Stimulated activated naive CD4-positive, alpha-beta T cell treated with Interleukin-2 at 50 U/mL for 16 hours (primary cell): Measurements from ENCODE around the gene CNKSR3.
"Not testable (repeated sequence)": the region's sequence is repeated elsewhere in the genome, so short reads cannot be mapped to it uniquely, and the experiment has no call there.

Source experiments
- DNase-seq: peaks from one replicate; lab custom pipeline; 2025; lab: John Stamatoyannopoulos, UW

The CNKSR3 gene

DNA sequence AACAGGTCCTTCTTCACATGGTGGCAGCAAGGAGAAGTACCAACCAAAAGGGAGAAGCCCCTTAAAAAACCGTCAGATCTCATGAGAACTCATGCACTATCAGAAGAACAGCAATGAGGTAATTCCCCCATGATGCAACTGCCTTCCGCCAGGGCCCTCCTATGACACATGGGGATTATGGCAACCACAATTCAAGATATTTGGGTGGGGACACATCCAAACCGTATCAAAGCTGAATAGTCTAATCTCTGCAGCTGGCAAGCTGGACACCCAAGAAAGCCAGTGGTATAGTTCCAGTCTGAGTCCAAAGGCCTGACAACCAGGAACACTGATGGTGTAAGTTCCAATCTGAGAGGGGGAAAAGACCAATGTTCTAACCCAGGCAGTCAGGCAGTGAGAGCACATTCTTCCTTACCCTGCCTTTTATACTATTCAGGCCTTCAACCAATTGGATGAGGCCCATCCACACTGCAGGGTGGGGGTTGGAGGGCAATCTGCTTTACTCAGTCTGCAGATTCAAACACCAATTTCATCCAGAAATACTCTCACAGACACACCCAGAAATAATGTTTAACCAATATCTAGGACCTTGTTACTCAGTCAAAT, 17.9 kb upstream of the CNKSR3 start:
- DNase-seq, result no peak

DNA sequence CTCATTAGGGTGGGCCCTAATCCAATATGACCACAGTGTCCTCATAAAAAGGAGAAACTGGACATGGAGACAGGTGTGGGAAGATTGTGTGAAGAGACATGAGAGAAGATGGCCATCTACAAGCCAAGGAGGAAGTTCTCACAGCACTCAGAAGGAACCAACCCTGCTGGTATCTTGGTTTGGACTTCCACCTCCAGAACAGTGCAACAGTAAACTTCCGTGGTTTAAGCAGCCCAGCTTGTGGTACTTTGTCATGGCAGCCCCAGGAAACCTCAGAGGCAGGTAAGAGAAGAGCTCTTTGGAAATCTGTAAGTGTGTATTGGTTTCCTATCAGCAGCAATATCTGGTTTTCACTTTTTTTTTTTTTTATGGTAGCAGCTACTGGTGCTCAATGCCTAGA, 16.5 kb upstream of the CNKSR3 start:
- DNase-seq, result no peak

DNA sequence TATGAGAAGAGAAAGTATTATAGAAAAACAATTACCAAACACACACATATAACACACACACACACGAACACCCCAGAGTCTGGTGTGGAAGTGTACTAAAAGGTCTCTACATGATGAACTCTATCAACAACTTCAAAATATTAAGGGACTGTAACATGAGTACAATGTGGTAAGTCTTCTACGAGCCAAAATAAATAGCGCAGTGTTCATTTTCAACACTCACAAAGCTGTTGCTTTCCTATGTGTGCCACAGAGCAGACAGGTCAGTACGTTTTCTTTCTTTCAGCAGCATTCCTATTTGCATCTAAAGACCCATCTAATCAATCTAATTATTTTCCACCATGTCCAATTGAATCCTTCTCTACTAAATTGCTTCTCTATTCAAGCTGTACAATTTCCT, 12.1 kb upstream of the CNKSR3 start:
- DNase-seq, result no peak

DNA sequence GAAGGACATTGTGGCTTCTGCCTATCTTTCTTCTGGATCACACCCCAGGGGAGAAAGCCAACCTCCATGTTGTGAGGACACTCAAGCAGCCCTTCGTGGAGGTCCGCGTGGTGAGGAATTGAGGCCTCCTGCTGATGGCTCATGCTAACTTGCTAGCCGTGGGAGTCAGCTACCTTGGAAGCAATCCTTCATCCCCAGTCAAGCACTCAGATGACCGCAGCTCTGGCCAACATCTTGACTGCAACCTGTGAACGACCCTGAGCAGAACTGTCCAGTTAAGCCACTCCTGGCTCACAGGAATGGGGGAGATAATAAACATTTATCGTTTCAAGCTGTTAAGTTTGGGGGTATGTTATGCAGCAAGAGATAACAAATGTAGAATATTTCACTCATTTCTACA, 10.9 kb upstream of the CNKSR3 start:
- no peak for DNase-seq

DNA sequence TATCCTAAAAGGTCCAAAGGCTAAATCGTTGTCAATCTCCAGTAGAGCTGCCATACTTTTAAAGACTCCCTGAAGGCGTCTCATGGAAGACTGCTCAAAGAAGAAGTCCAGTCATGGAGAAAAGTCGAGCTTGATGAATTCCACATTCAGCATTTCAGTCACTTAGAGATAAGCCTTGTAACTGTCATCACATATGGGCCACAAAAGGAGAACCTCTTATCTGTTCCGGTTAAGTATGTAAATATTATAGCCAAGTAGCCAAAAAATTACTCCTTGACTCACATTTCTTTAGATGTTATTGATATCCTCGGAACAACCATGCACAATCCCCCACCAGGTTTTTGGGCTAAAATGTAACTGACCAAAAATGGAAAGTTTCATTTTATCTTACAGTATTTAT, 9.8 kb upstream of the CNKSR3 start:
- DNase-seq, result no peak

DNA sequence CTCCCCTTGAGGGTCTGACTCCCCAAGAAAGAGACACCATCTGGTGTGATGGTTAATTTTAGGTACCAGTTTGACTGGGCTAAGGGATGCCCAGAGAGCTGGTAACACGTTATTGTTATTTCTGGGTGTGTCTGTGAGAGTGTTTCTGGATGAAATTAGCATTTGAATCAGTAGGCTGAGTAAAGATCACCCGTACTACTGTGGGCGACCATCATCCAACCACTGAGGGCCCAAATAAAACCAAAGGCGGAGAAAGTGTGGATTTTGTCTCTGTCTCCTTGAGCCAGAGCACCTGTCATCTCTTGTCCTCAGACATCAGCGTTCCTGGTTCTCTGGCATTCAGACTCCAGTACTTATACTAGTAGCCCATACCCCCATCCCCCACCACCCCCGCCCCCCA, 7.9 kb upstream of the CNKSR3 start:
- DNase-seq, result no peak

DNA sequence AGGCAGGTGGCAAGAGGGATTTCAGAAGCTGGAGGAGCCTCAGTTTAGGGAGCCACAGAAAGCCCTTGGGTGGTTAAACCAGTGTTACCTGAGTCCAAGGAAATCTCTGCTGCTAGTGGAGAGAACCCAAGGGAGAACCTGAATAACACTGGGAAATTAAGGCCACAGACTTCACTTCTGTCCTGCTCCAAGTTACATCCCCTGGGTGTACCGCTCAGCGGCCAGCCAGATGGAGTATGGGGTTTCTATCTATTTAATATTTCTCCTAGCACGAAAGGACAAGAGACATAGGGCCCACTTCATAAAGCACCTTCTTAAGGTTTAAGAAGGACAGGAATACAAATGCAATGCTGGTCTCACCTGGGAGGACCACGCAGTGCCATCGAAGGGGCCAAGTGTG, 5.8 kb upstream of the CNKSR3 start:
- no peak for DNase-seq

DNA sequence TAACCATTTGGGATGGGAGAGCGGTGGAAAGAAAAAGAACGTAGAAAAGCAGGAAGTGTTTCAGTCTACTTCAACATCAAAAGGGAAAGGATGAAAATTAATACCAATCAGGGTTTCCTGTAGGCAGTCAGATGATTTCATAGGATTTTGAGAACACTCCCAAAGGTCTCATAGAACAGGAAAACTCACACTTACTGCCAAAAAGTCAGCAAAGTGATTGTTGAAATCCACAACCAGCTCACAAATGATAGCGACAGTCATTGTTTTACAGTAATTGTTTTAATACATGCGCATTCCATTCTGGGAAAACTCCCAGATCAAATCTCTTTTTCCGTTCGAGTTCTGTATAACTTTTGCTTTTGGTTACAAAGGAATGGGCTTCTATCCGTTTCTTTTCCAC, 5.3 kb upstream of the CNKSR3 start:
- DNase-seq, result no peak

DNA sequence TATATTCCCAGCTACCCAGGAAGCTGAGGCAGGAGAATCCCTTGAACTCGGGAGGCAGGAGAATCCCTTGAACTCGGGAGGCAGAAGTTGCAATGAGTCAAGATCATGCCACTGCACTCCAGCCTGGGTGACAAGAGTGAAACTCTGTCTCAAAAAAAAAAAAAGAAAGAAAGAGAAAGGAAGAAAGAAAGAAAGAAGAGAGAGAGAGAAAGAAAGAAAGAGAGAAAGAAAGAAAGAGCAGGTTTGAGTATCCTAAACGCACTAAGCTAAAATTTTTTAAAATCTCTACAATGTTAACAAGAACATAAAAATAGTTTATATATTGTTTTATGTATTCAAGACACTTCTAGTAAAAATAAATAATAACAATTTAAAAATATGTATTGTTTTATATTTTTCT, 4.6 kb upstream of the CNKSR3 start:
- DNase-seq, result not testable (repeated sequence)

DNA sequence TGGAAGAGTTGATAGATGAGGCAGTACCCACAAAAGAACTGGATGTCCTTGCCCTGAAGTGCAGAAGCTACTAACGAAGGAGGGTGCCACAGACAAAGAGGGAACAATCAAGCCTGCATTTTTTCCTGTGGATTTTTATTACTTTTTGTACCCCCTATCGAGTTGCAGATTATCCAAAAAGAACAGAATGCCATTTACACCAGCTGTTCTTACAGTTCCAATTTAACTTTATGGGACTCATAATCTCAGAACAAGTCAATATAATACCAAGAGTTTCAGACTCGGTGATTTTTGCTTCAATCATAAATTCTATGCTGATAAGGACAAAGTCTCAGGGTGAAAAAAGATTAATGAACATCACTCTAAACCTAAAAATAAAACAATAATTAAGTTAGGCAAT, 4.0 kb upstream of the CNKSR3 start:
- DNase-seq, result no peak

DNA sequence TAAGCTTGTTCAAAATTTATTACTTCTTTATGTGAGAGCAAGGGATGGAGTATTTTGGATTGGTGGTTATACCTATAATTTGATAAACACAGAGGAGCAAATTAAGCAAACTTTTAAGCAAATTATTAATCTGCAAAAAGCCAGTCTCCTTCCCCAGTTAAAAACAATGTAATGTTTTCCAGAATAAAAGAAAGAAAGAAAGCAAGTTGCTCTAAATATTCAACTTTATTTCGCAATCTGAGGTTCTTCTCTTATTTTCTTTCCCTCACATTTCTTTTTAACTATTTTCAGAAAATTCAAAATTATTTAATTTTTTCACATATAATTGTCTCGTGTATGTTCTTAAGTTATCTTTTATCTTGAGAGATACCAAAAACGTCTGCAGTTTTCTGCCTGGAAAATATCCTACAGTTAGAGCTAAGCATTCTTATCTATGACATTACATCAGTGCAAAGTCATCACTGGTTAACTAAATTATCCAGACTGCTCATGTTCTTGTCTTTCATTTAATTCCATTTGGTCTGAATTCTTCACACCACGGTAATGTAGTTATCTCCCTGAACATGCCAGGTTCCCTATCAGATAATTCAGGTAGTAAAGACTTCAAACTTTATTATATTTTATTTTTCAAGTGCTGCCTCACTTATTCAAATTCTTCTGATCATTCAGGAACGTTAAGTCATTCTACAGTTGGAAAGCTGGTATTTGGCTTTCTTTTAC, 3.3 kb upstream of the CNKSR3 start:
- DNase-seq, result no peak

DNA sequence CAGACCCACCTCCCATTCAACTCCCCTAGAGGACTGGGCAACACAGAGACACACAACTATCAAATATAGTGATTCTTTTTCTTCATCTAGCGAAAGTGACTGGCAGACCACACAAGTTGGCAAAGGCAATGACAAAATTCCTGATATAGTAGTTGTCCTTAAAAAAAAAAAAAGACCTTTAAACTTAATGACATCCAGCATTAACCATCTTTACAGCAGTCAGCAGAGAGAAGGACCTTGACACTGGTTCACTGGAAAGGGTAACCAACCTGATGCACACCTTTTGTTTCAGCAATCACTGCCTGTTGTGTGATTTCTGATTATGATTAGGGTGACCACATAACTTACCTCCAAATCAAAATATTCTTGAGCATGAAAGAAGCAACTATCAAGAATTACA, 1.7 kb upstream of the CNKSR3 start:
- DNase-seq, result no peak

DNA sequence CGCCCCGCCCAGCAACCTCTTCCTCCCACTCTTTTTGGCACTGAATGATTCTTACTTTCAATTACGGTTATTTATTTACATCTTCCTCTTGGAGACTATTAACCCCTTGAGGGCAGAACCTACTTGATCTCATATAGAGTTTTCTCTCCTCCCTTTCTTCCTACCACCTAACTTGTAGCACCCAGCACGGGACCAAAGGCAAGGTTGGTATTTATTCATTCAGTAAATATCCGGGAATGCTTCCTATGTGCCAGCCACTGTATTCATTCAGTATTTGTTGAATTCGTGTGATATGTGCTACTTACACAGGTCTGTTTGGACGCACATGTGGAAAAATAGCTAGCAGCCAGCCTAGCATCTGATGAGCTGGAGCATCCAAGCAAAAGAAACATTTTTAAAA, 1.3 kb upstream of the CNKSR3 start:
- DNase-seq, result no peak

DNA sequence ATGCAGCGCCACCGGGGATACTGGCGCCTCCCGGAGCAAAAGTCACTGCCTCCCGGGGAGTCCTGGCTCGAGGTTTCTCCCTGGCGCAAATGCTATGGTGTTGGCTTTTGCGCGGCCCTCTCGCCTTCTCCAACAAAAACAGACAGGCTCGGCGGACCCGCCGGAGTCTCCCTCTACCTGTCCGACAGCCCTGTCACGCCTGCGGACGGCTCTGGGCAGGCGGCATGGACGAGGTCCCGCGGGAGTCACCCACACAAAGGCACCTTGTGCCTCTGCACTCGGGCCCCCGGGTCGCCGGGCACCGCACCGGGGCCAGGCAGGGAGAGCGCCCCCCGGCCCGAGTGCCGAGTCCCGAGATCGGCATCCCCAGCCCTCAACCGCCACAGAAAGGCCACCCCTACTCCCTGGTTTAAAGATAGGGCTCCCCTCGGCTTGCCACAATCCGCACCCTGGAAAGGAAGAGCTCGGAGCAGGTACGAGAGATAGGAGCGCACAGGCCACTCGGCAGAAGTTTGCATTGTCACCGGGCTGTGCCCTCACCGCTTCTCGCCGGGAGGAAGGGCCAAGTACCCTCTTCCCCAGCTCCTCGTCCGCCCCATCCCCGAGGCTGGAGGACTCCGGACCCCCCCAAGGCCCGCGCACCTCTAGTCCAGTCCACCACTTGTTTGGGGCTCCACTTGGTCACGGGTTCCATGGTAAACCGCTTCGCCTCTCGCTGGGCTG, 903 bp downstream of the CNKSR3 start:
- DNase-seq, result no peak

DNA sequence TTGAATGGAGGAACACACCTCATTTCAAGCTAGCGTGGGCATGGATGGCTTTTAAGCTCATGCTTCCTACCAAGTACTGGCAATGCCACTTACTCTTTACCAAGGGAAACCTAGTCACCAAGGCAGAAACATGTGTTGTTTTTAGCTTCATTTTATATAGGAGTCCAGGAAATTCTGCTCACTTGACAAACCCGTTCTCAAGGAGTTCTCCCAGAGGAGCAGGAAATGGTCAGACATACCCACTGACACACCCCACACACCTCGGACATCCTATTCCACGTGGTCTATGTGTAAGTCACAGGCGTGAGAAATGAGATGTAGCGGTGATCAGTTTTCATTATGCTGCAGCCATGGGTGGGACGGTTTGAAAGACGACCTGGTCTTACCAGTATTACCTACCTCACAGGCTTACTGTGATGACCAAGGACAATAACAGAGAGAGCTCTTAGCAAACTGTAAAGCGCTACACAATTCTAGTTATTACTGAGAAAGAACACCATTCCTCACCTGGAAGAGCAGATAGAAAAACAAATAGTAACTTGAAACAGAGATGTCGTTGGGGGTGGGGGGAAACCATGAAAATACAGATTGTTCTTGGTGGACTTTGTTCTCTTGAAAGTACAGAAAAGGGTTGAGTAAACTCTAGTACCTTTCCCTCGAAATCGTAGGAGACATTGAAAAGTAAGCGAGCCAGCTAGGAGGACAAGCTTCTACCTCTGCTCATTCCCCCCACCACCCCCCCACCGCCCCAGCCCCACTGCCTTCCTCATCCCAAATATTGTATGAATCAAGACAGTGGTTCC, 1.7 kb downstream of the CNKSR3 start:
- no peak for DNase-seq

DNA sequence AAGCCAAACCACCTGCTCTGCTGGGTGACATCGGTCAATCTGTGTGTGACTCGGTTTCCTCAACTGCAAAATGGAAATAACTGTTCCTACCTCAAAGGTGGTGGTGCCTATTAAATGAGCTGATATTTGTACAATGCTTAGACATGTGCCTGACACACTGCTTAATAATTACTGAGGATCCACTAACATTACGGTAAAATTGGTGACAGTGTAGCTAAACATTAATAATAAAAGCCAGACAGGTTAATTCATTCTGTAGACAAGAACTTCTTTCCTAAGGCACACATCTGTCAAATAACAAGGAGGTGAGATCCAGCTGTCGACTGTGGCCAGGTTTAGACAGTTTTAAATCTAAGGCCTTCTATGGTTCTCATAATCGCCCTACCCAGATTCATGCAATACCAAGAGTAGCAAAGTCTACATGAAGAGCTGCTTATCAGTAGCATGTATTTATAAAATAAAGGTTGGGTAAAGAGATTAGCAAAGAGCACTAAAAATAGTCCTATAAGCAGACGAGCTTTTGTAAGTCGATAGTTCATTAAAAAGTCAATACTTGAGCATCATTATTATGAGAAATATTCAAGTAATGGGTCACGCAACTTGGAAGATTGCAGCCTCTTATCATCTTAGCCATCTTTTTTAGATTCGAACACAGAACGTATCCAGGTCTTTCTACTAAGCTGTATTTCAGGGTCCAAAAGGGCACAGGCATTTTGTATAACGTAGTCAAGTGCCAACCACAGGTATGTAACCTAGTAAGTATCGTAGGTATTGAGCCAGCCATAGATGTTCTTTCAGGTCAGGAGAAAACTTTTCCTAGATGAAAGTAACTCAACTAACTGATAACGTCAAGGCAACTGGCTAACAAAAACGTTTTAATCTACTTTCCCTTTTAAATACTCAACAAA, 3.2 kb downstream of the CNKSR3 start:
- DNase-seq, result no peak

DNA sequence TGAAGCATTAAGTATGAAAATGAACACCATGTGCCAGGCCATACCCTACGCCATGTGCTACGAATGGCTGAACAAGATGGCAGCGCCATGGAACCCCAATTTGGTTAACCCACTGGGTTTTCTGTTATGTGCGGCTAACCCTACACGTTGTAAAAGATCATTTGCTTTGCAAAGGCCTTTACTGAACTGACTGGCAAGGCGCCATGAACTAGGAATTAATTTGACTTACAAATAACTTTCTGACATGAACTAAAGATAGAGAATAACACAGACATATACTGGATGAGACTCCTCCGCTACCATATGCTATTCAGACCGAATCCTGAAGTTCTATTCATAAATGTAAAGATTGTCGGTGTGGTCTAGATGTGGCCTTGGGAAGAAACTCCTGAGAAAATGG, 3.9 kb downstream of the CNKSR3 start:
- DNase-seq, result no peak

DNA sequence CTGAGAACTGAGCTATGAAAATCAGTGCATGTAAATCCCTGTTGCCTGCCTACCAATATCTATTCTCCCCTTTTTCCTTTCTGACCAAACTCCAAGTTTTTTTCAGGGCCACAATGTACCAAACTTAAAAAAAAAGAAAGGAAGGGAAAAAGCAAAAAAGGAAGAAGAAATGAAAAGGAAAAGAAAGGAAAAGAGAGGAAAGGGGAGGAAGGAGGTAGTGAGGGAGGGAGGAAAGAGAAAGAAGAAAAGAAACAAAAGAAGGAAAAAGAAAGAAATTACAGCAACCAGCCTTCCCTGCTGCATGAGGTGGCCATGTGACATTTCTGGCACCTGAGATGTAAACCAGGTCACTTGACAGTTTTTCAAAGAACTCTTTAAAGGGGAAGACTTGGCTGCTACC, 4.4 kb downstream of the CNKSR3 start:
- DNase-seq, result no peak

DNA sequence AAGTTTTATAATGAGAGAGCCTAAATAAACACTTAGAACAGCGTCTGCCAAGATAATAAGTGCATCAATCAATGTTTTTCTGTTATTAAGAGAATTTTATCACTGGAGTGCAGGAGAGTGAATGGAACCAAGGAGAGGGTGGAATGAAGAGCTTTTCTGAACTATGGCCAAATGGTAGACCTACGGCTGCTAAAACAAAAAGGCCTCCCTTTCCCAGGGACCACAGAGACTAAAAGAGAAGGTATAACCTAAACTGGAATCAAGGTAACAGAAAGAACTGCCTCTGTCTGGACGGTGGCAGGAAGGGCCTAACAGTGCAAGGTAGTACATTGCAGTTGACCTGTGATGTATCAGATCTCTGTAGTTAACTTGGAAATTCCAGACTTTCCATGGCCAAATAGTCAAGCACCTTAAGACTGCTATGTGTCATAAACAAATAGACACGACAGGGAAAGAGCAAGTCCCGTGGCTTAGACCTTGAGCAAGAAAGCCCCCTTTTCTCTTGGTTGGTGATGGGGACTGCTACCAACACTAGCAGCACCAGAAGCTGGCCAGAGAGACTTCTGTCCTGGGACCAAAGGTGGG, 5.5 kb downstream of the CNKSR3 start:
- DNase-seq, result no peak

DNA sequence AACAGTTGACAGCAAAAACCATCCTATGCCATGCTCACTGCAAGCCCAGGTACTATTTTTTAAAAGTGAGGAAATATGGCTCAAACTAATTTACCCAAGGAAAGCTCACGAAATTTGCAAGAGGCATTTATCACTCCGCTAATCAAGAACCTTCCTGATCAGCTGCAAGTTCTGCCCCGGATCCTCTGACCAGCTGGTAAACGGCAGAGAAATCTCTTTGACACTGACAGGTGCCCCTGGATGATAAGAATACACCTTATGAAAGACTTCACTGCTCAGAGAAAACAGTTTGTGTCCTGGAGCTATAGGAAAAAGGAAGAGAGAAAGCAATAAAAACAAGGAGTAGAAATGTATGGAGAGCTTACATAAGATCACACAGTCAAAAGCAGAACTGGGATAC, 6.4 kb downstream of the CNKSR3 start:
- no peak for DNase-seq

DNA sequence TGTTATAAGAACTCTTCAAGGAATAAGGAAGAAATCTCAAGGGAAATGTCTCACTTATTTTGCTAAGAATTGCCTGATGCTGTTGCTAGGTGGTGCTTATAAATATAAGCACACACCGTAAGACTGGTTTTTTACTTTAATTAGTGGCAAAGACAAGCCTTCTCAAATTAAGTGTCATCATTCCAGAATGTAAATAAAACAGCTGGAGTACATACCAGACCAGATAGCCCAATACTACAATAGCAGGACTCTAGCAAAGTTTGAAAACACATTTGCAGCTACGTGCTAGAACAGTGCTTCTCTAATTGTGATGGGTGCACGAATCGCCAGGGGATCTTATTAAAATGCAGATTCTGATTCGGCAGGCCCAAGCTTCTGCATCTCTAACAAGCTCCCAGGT, 6.8 kb downstream of the CNKSR3 start:
- no peak for DNase-seq
